H1 (cell line): ENCODE measurements around the gene PGM2L1. TPM values are rescaled to one million over a fixed set of nuclear protein-coding genes. Genes with fewer than 3 reads are reported as not detected.

Source experiments
- CTCF ChIA-PET: fragments of 300-600 bp; sonication (Branson Sonifier 250); formaldehyde crosslinking; loops from one replicate; lab custom pipeline; 2021; ENCODE audit not compliant: partially characterized antibody; lab: Charles Lee
- POLR2A ChIA-PET: fragments of 300-600 bp; sonication (Branson Sonifier 250); formaldehyde crosslinking; loops from one replicate; lab custom pipeline; 2021; ENCODE audit warnings: inconsistent platforms; ENCODE audit not compliant: partially characterized antibody; lab: Charles Lee
- DNase-seq, 2 experiments: peaks; one replicate each; pipeline versions ENCODE4 v3.0.0 to v3.0.0-alpha.2; 2010 to 2022; ENCODE audit warnings: low spot score in 2 of 2, low read depth in 1 of 2, mixed read lengths in 1 of 2
- FAIRE-seq: peaks from 2 replicates; lab custom pipeline; 2011; peaks lifted over from hg19 to GRCh38; lab: Jason Lieb, UNC
- H2AFZ ChIP-seq: 2 replicates; pipeline ENCODE4 v1.8.1; 2012; ENCODE audit warnings: low read length, inconsistent platforms
- H2AK5ac ChIP-seq: 2 replicates; pipeline ENCODE4 v1.6.1; 2013; ENCODE audit warnings: low read depth, low read length
- H2BK120ac ChIP-seq: replicated peaks from 2 replicates; pipeline ENCODE3; 2013; ENCODE audit warnings: low read depth, low read length, inconsistent platforms
- H2BK12ac ChIP-seq: 2 replicates; pipeline ENCODE4 v1.6.1; 2013; ENCODE audit warnings: low read depth, low read length
- H2BK15ac ChIP-seq: 2 replicates; pipeline ENCODE4 v1.6.1; 2013; ENCODE audit warnings: low read length
- H2BK20ac ChIP-seq: 2 replicates; pipeline ENCODE4 v1.6.1; 2013; ENCODE audit warnings: low read length
- H2BK5ac ChIP-seq: 2 replicates; pipeline ENCODE4 v1.6.1; 2013; ENCODE audit warnings: low read depth, low read length
- H3K14ac ChIP-seq: 2 replicates; pipeline ENCODE4 v1.6.1; 2013; ENCODE audit warnings: inconsistent platforms; ENCODE audit not compliant: insufficient read length
- H3K18ac ChIP-seq: 2 replicates; pipeline ENCODE4 v1.6.1; 2013; ENCODE audit warnings: low read length; ENCODE audit errors: extremely low read depth
- H3K23ac ChIP-seq: 2 replicates; pipeline ENCODE4 v1.6.1; 2013; ENCODE audit warnings: inconsistent platforms; ENCODE audit not compliant: insufficient read length
- H3K23me2 ChIP-seq: 2 replicates; pipeline ENCODE4 v1.6.1; 2013; ENCODE audit warnings: low read depth, low read length
- H3K27ac ChIP-seq: 2 replicates; pipeline ENCODE4 v1.6.1; 2011; ENCODE audit warnings: low read depth, low read length, inconsistent platforms
- H3K27me3 ChIP-seq, 4 experiments: replicated peaks in 1 of 4; 1 replicate in 1 of 4; 2 replicates in 3 of 4; pipeline versions ENCODE4 v1.6.1 to v1.8.1; 2011 to 2013; ENCODE audit warnings: low read length in 3 of 4, mild to moderate bottlenecking in 3 of 4, inconsistent platforms in 2 of 4, mixed read lengths in 2 of 4, moderate library complexity in 1 of 4; ENCODE audit not compliant: control insufficient read depth in 3 of 4, insufficient read depth in 3 of 4; ENCODE audit errors: extremely low read depth in 1 of 4
- H3K36me3 ChIP-seq, 4 experiments: 2 replicates each; pipeline versions ENCODE4 v1.6.1 to v1.8.1; 2011 to 2013; ENCODE audit warnings: mild to moderate bottlenecking in 4 of 4, low read length in 3 of 4, moderate library complexity in 2 of 4, control low read depth in 1 of 4, inconsistent platforms in 1 of 4; ENCODE audit not compliant: insufficient read depth in 4 of 4, control insufficient read depth in 2 of 4
- H3K4ac ChIP-seq: replicated peaks from 2 replicates; pipeline ENCODE3; 2013; ENCODE audit warnings: low read length, low read depth, mixed read lengths, inconsistent platforms; ENCODE audit not compliant: insufficient read length
- H3K4me1 ChIP-seq, 4 experiments: replicated peaks in 1 of 4; 1 replicate in 1 of 4; 2 replicates in 3 of 4; pipeline versions ENCODE4 v1.6.1 to v1.8.1; 2011 to 2013; ENCODE audit warnings: low read length in 3 of 4, inconsistent platforms in 2 of 4, mixed read lengths in 1 of 4; ENCODE audit not compliant: insufficient read depth in 4 of 4, control insufficient read depth in 3 of 4
- H3K4me2 ChIP-seq, 2 experiments: 2 replicates each; pipeline versions ENCODE4 v1.6.1 to v1.8.1; 2011 to 2013; ENCODE audit warnings: low read depth in 2 of 2, low read length in 2 of 2, control low read depth in 1 of 2, inconsistent platforms in 1 of 2, mild to moderate bottlenecking in 1 of 2; ENCODE audit not compliant: insufficient read depth in 1 of 2
- H3K4me3 ChIP-seq, 4 experiments: fragments of 200-600, 300-600 bp in 1 of 4; sonication (generic), shearing (Covaris generic), sonication (Bioruptor Twin) in 1 of 4; 2 replicates each; pipeline versions ENCODE4 v1.5.1 to v1.8.1; 2011 to 2016; ENCODE audit warnings: low read length in 4 of 4, low read depth in 3 of 4, control low read depth in 2 of 4, inconsistent platforms in 2 of 4, mild to moderate bottlenecking in 2 of 4, mixed read lengths in 1 of 4, moderate library complexity in 1 of 4; ENCODE audit not compliant: insufficient read depth in 2 of 4; ENCODE audit errors: extremely low read depth in 1 of 4
- H3K56ac ChIP-seq: replicated peaks from 2 replicates; pipeline ENCODE3; 2013; ENCODE audit warnings: low read depth, mild to moderate bottlenecking, mixed read lengths, low read length, inconsistent platforms; ENCODE audit not compliant: insufficient read length
- H3K79me1 ChIP-seq: 2 replicates; pipeline ENCODE4 v1.6.1; 2013; ENCODE audit warnings: low read depth, low read length, control low read depth
- H3K79me2 ChIP-seq, 2 experiments: 2 replicates each; pipeline versions ENCODE4 v1.6.1 to v1.8.1; 2012 to 2013; ENCODE audit warnings: low read length in 2 of 2, mild to moderate bottlenecking in 2 of 2, inconsistent platforms in 1 of 2; ENCODE audit not compliant: insufficient read depth in 2 of 2, control insufficient read depth in 1 of 2
- H3K9ac ChIP-seq, 4 experiments: replicated peaks in 1 of 4; 1 replicate in 1 of 4; 2 replicates in 3 of 4; pipeline versions ENCODE4 v1.6.1 to v1.8.1; 2011 to 2013; ENCODE audit warnings: low read depth in 3 of 4, low read length in 3 of 4, control low read depth in 2 of 4, mild to moderate bottlenecking in 2 of 4, moderate library complexity in 2 of 4, inconsistent platforms in 1 of 4; ENCODE audit errors: extremely low read depth in 1 of 4
- H3K9me3 ChIP-seq, 2 experiments: 2 replicates each; pipeline versions ENCODE4 v1.6.1 to v1.8.1; 2012 to 2013; ENCODE audit warnings: mild to moderate bottlenecking in 2 of 2, moderate library complexity in 2 of 2, control low read depth in 1 of 2, inconsistent platforms in 1 of 2, low read depth in 1 of 2, low read length in 1 of 2, mixed read lengths in 1 of 2; ENCODE audit not compliant: insufficient read depth in 2 of 2
- H4K20me1 ChIP-seq, 2 experiments: replicated peaks in 1 of 2; 2 replicates each; pipeline versions ENCODE3 to v1.8.1; 2011 to 2013; ENCODE audit warnings: inconsistent platforms in 2 of 2, low read length in 2 of 2, mild to moderate bottlenecking in 1 of 2; ENCODE audit not compliant: insufficient read depth in 2 of 2, control insufficient read depth in 1 of 2
- H4K5ac ChIP-seq: 2 replicates; pipeline ENCODE4 v1.6.1; 2013; ENCODE audit warnings: low read length, low read depth, mixed read lengths, inconsistent platforms; ENCODE audit not compliant: insufficient read length
- H4K8ac ChIP-seq: 2 replicates; pipeline ENCODE4 v1.8.0; 2013; ENCODE audit warnings: mild to moderate bottlenecking, moderate library complexity, low read length, inconsistent platforms; ENCODE audit not compliant: insufficient read depth; ENCODE audit errors: extremely low read depth
- H4K91ac ChIP-seq: replicated peaks from 2 replicates; pipeline ENCODE3; 2013; ENCODE audit warnings: low read length, mixed read lengths, inconsistent platforms; ENCODE audit not compliant: insufficient read length
- EZH2 ChIP-seq: fragments of 200-600 bp; sonication (generic); IDR thresholded peaks from 2 replicates; pipeline ENCODE4 v1.7.1; 2012; ENCODE audit warnings: low read depth, mild to moderate bottlenecking, moderate library complexity, low read length, inconsistent platforms; ENCODE audit not compliant: severe bottlenecking
- HDAC2 ChIP-seq, 2 experiments: fragments of 300-600 bp in 1 of 2; sonication (generic) in 1 of 2; IDR thresholded peaks; 2 replicates each; pipeline ENCODE4 v1.6.1; 2011 to 2012; ENCODE audit warnings: low read depth in 2 of 2, low read length in 2 of 2, mild to moderate bottlenecking in 2 of 2, moderate library complexity in 2 of 2, borderline replicate concordance in 1 of 2, inconsistent platforms in 1 of 2
- MAFK ChIP-seq: IDR thresholded peaks from 2 replicates; pipeline ENCODE4 v1.6.1; 2012; ENCODE audit warnings: low read depth, mild to moderate bottlenecking, improper control_type of control experiment, low read length
- NANOG ChIP-seq: IDR thresholded peaks from 2 replicates; pipeline ENCODE4 v1.6.1; 2011; ENCODE audit warnings: low read length, low read depth, mild to moderate bottlenecking, inconsistent platforms; ENCODE audit not compliant: insufficient read depth, poor library complexity, severe bottlenecking
- PHF8 ChIP-seq: fragments of 200-600 bp; sonication (generic); conservative IDR thresholded peaks from 2 replicates; pipeline ENCODE4 v1.7.1; 2012; ENCODE audit warnings: low read depth, mild to moderate bottlenecking, inconsistent platforms, low read length, moderate library complexity
- RXRA ChIP-seq: IDR thresholded peaks from 2 replicates; pipeline ENCODE4 v1.6.1; 2011; ENCODE audit warnings: low read depth, mild to moderate bottlenecking, low read length, moderate library complexity; ENCODE audit not compliant: insufficient read depth
- SAP30 ChIP-seq: fragments of 300-600 bp; sonication (generic); IDR thresholded peaks from 2 replicates; pipeline ENCODE4 v1.7.1; 2012; ENCODE audit warnings: low read length, moderate library complexity, mild to moderate bottlenecking, inconsistent platforms; ENCODE audit not compliant: insufficient read depth, insufficient replicate concordance
- SP4 ChIP-seq: IDR thresholded peaks from 2 replicates; pipeline ENCODE4 v1.6.1; 2012; ENCODE audit warnings: low read length, inconsistent platforms
- WGBS, 2 experiments: shearing (Covaris generic) in 1 of 2; methylation state at CpG; one replicate each; pipeline versions ENCODE4 v1.1.6 to v1.1.7; 2013 to 2015; ENCODE audit warnings: low lambda C conversion rate in 2 of 2, mixed read lengths in 2 of 2, inconsistent platforms in 1 of 2, low coverage in 1 of 2, missing lambda C conversion rate in 1 of 2; ENCODE audit not compliant: insufficient replicate concordance in 2 of 2, insufficient coverage in 1 of 2, insufficient read length in 1 of 2; ENCODE audit errors: extremely low coverage in 1 of 2, missing lambda C conversion rate in 1 of 2; 5-methylcytosine and 5-hydroxymethylcytosine counted together
- polyA plus RNA-seq, 7 experiments: library from polyadenylated mRNA; depleted of rRNA in 3 of 7; stranded (reverse) in 5 of 7; unstranded in 2 of 7; fragments of >200 nt in 5 of 7; fragments of 200-250 nt in 2 of 7; gene quantifications; 1 replicate in 5 of 7; 2 replicates in 1 of 7; 4 replicates in 1 of 7; pipeline versions ENCODE4 v1.2.1 to v1.2.3, GENCODE V29; 2011 to 2013; ENCODE audit warnings: missing spikeins in 2 of 7, mixed read lengths in 2 of 7
- total RNA-seq: library from RNA; stranded (reverse); fragmentation: NEBNext Ultra II Directional; extraction: Animal tissue kit (Norgen Biotek cat#: 25700); gene quantifications from 2 replicates; pipeline ENCODE4 v1.2.1, GENCODE V29; 2021
- TF ChIP-seq, protein P1 (sequence below): IDR thresholded peaks from 2 replicates; pipeline ENCODE4 v1.6.1; 2011; ENCODE audit warnings: low read depth, mild to moderate bottlenecking, low read length; ENCODE audit not compliant: insufficient read depth

Gene PGM2L1
- total and polyA plus RNA-seq, 2 of the 8 experiments (the other 6 are each of a cell fraction or from before 2014, with no cell fraction given): 5.0 to 42.7 TPM

DNA sequence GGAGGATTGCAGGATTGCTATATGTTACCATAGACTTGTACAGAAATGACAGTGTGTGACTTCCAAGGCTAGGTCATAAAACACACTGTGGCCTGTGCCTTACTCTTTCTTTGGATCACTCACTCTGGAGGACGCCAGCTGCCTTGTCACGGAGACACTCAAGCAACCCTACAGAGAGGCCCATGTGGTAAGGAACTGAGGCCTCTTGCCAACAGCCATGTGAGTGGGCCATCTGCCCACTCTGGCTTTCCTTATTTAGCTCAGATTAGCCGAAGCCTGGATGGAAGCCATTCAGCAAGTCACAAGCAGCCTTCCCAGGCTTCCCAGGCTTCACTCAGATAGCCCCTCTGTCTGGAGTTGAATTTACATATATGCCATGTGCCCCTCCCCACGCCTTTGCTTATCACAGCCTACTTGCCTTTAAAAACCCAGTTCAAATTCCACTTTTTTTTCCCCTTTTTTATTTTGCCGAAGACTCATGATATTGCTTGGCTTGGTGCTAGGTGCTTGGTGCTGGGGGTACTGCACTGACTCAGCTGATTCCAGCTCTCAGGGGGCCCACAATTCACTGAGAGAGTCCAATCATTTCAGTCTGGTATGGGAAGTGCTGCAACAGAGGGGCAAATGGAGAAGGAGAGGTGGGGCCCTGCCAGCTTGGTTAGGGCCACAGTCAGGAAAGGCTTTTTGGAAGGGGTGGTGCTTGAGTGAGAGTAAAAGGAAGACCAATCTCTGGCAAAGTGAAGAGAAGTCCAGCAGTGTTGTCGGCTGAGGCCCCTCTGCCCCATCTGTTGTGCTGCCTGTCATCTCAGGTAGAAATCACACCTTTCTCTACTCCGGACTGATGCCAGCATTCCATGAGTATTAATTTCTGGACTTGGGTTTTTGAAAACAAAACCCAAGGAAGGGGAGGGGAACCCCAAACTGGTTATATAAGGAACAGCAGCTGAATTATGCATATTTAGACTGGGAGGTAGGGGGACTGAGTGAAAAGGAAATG is 72.3 kb downstream of the PGM2L1 start:
- H4K8ac ChIP-seq: no peak overlapping the region
- H2BK5ac ChIP-seq: no peak overlapping the region
- H3K27me3 ChIP-seq: no peaks in the 10 kb centered on the region
- H3K9ac ChIP-seq: peak overlapping the region in 1 of 4 experiments; percentile 43; a peak in 1 of 7 replicates
- no peaks in the 10 kb centered on the region for H3K23me2 ChIP-seq
- no peak overlapping the region for H3K27ac ChIP-seq
- no peaks in the 10 kb centered on the region for H4K20me1 ChIP-seq
- H4K5ac ChIP-seq: no peak overlapping the region
- no peak overlapping the region for H3K4me3 ChIP-seq
- H3K4me1 ChIP-seq: no peaks in the 10 kb centered on the region
- no peak overlapping the region for H2BK20ac ChIP-seq
- no peak overlapping the region for H4K91ac ChIP-seq
- DNase-seq: no peak
- no peak overlapping the region for H3K4ac ChIP-seq
- no peaks in the 10 kb centered on the region; a peak in 1 of 8 replicates for H3K36me3 ChIP-seq
- POLR2A ChIA-PET: interaction anchor here (0.6 kb wide), 1 partner anchor 94 kb away, joined by 4 read pairs; no protein-coding TSS in a partner anchor
- H3K79me2 ChIP-seq: no peaks in the 10 kb centered on the region
- peak overlapping the region; percentile 42; the same call in 1 of the 2 replicates for H2AFZ ChIP-seq
- no peak overlapping the region for H3K23ac ChIP-seq
- no peaks in the 10 kb centered on the region for H3K79me1 ChIP-seq
- no peak overlapping the region for H2BK12ac ChIP-seq
- no peak overlapping the region for H2BK120ac ChIP-seq
- CTCF ChIA-PET: interaction anchor here (0.8 to 1.8 kb wide), 6 partner anchors 13 to 124 kb away, joined by 3 to 9 read pairs (median 4); no protein-coding TSS in a partner anchor
- H2BK15ac ChIP-seq: no peak overlapping the region
- FAIRE-seq: no peak
- H3K56ac ChIP-seq: no peak overlapping the region
- H2AK5ac ChIP-seq: no peak overlapping the region
- H3K9me3 ChIP-seq: peaks cover 0 to 7% of the 10 kb centered on the region in 2 experiments; a peak in 1 of 4 replicates
- H3K18ac ChIP-seq: no peak overlapping the region
- WGBS, 2 experiments: 86% methylated on average over 7 of the region's 7 CpGs; no CpG with 5 or more reads in 1 of the 2 experiments
- H3K4me2 ChIP-seq: no peak overlapping the region
- H3K14ac ChIP-seq: no peak overlapping the region
- TF ChIP-seq RXRA: no peak
- TF ChIP-seq, protein P1, sequence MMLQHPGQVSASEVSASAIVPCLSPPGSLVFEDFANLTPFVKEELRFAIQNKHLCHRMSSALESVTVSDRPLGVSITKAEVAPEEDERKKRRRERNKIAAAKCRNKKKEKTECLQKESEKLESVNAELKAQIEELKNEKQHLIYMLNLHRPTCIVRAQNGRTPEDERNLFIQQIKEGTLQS: no peak
- no peak for TF ChIP-seq HDAC2 (IDR thresholded peaks at IDR 0.05; ENCODE audit: borderline replicate concordance in 1 of 2, low read depth in 2 of 2, low read length in 2 of 2)
- TF ChIP-seq PHF8: no peak
- TF ChIP-seq SAP30: no peak
- TF ChIP-seq SP4: no peak
- TF ChIP-seq MAFK: no peak
- TF ChIP-seq NANOG: no peak
- TF ChIP-seq EZH2: no peak
